HepG2 (cell line): ENCODE measurements around the gene GGA1. TPM values are rescaled to one million over a fixed set of nuclear protein-coding genes. Genes with fewer than 3 reads are reported as not detected.

Experiments used
- GFI1 ChIP-seq: sonication (generic); formaldehyde crosslinking; IDR thresholded peaks from 2 replicates; pipeline ENCODE4 v1.5.0; 2020; ENCODE audit warnings: missing genetic modification reagents, mild to moderate bottlenecking, borderline replicate concordance
- MIXL1 ChIP-seq: IDR thresholded peaks from 2 replicates; pipeline ENCODE4 v1.6.1; 2016
- NFIB ChIP-seq: sonication (generic); formaldehyde crosslinking; IDR thresholded peaks from 2 replicates; pipeline ENCODE4 v1.9.0; 2021; ENCODE audit warnings: missing genetic modification reagents, mild to moderate bottlenecking, borderline replicate concordance
- PITX1 ChIP-seq: sonication (generic); formaldehyde crosslinking; IDR thresholded peaks from 2 replicates; pipeline ENCODE4 v1.5.1; 2020; ENCODE audit warnings: mild to moderate bottlenecking, missing genetic modification reagents
- RXRB ChIP-seq: IDR thresholded peaks from 2 replicates; pipeline ENCODE4 v1.6.1; 2016; ENCODE audit warnings: borderline replicate concordance, missing genetic modification reagents, missing compliant biosample characterization
- YEATS4 ChIP-seq: sonication (generic); formaldehyde crosslinking; IDR thresholded peaks from 2 replicates; pipeline ENCODE4 v1.4.0; 2020; ENCODE audit warnings: missing genetic modification reagents, borderline replicate concordance
- ZNF749 ChIP-seq: sonication (generic); formaldehyde crosslinking; IDR thresholded peaks from 2 replicates; pipeline ENCODE4 v1.8.0; 2022; ENCODE audit warnings: mild to moderate bottlenecking, missing genetic modification reagents, moderate library complexity, borderline replicate concordance
- ZNF83 ChIP-seq: sonication (generic); formaldehyde crosslinking; IDR thresholded peaks from 2 replicates; pipeline ENCODE4 v1.4.0; 2020; ENCODE audit warnings: missing genetic modification reagents, mild to moderate bottlenecking, borderline replicate concordance
- polyA plus RNA-seq, 8 experiments: library from polyadenylated mRNA; depleted of rRNA in 3 of 8; stranded (reverse) in 7 of 8; unstranded in 1 of 8; fragments of >200 nt; fragmentation: Illumina TruSeq in 4 of 8; extraction: Trizol in 4 of 8; gene quantifications; 2 replicates each; pipeline versions ENCODE4 v1.2.1 to v1.2.3, GENCODE V29; 2011 to 2016; ENCODE audit warnings: low read depth in 4 of 8, missing spikeins in 1 of 8, mixed read lengths in 1 of 8; ENCODE audit not compliant: insufficient read depth in 1 of 8
- total RNA-seq, 5 experiments: library from RNA; depleted of rRNA; stranded (reverse); fragments of >200 nt; fragmentation: Illumina TruSeq; extraction: Trizol; gene quantifications; 2 replicates each; pipeline ENCODE4 v1.2.3, GENCODE V29; 2016; ENCODE audit warnings: low read depth in 1 of 5
- TF ChIP-seq, protein P1 (sequence below), 2 experiments: sonication (generic) in 1 of 2; formaldehyde crosslinking in 1 of 2; IDR thresholded peaks; 2 replicates each; pipeline versions ENCODE4 v1.6.1 to v1.9.0; 2014 to 2022; ENCODE audit warnings: antibody characterized with exemption in 1 of 2, borderline replicate concordance in 1 of 2, inconsistent platforms in 1 of 2, low read depth in 1 of 2, missing genetic modification reagents in 1 of 2
- TF ChIP-seq, protein P2 (sequence below): sonication (generic); formaldehyde crosslinking; IDR thresholded peaks from 2 replicates; pipeline ENCODE4 v1.5.1; 2020; ENCODE audit warnings: mild to moderate bottlenecking, moderate library complexity, missing genetic modification reagents
- TF ChIP-seq, protein P3 (sequence below): sonication (generic); formaldehyde crosslinking; IDR thresholded peaks from 2 replicates; pipeline ENCODE4 v1.4.0; 2020; ENCODE audit warnings: missing genetic modification reagents
- TF ChIP-seq, protein P4 (sequence below): sonication (generic); formaldehyde crosslinking; IDR thresholded peaks from 2 replicates; pipeline ENCODE4 v1.8.0; 2023; ENCODE audit warnings: mild to moderate bottlenecking, missing genetic modification reagents
- TF ChIP-seq, protein P5 (sequence below): IDR thresholded peaks from 2 replicates; pipeline ENCODE4 v1.6.1; 2016
- TF ChIP-seq, protein P6 (sequence below): conservative IDR thresholded peaks from 2 replicates; pipeline ENCODE4 v1.6.1; 2018; ENCODE audit warnings: missing genetic modification reagents

The GGA1 gene
- total and polyA plus RNA-seq, 2 of the 13 experiments (the other 11 are each of a cell fraction or from before 2014, with no cell fraction given), result 29.1 to 87.2 TPM

- TF ChIP-seq, protein P1, sequence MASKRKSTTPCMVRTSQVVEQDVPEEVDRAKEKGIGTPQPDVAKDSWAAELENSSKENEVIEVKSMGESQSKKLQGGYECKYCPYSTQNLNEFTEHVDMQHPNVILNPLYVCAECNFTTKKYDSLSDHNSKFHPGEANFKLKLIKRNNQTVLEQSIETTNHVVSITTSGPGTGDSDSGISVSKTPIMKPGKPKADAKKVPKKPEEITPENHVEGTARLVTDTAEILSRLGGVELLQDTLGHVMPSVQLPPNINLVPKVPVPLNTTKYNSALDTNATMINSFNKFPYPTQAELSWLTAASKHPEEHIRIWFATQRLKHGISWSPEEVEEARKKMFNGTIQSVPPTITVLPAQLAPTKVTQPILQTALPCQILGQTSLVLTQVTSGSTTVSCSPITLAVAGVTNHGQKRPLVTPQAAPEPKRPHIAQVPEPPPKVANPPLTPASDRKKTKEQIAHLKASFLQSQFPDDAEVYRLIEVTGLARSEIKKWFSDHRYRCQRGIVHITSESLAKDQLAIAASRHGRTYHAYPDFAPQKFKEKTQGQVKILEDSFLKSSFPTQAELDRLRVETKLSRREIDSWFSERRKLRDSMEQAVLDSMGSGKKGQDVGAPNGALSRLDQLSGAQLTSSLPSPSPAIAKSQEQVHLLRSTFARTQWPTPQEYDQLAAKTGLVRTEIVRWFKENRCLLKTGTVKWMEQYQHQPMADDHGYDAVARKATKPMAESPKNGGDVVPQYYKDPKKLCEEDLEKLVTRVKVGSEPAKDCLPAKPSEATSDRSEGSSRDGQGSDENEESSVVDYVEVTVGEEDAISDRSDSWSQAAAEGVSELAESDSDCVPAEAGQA (IDR thresholded peaks at IDR 0.05; ENCODE audit: low read depth), result 0 out of 2 replicates have a peak, but pooled peaks have one; percentile 11
- TF ChIP-seq, protein P1 (CRISPR knock-in tag; IDR thresholded peaks at IDR 0.05; ENCODE audit: borderline replicate concordance), result no peak
- TF ChIP-seq, protein P2, sequence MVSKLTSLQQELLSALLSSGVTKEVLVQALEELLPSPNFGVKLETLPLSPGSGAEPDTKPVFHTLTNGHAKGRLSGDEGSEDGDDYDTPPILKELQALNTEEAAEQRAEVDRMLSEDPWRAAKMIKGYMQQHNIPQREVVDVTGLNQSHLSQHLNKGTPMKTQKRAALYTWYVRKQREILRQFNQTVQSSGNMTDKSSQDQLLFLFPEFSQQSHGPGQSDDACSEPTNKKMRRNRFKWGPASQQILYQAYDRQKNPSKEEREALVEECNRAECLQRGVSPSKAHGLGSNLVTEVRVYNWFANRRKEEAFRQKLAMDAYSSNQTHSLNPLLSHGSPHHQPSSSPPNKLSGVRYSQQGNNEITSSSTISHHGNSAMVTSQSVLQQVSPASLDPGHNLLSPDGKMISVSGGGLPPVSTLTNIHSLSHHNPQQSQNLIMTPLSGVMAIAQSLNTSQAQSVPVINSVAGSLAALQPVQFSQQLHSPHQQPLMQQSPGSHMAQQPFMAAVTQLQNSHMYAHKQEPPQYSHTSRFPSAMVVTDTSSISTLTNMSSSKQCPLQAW (CRISPR knock-in tag), result no peak
- TF ChIP-seq RXRB (CRISPR knock-in tag), result 0 out of 2 replicates have a peak, but pooled peaks have one; percentile 19
- no peak for TF ChIP-seq MIXL1 (CRISPR knock-in tag)
- TF ChIP-seq, protein P3, sequence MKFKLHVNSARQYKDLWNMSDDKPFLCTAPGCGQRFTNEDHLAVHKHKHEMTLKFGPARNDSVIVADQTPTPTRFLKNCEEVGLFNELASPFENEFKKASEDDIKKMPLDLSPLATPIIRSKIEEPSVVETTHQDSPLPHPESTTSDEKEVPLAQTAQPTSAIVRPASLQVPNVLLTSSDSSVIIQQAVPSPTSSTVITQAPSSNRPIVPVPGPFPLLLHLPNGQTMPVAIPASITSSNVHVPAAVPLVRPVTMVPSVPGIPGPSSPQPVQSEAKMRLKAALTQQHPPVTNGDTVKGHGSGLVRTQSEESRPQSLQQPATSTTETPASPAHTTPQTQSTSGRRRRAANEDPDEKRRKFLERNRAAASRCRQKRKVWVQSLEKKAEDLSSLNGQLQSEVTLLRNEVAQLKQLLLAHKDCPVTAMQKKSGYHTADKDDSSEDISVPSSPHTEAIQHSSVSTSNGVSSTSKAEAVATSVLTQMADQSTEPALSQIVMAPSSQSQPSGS, result no peak
- TF ChIP-seq, protein P4, sequence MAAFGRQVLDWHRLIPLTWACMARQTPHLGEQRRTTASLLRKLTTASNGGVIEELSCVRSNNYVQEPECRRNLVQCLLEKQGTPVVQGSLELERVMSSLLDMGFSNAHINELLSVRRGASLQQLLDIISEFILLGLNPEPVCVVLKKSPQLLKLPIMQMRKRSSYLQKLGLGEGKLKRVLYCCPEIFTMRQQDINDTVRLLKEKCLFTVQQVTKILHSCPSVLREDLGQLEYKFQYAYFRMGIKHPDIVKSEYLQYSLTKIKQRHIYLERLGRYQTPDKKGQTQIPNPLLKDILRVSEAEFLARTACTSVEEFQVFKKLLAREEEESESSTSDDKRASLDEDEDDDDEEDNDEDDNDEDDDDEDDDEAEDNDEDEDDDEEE (CRISPR knock-in tag), result 0 out of 2 replicates have a peak, but pooled peaks have one; percentile 23
- 0 out of 2 replicates have a peak, but pooled peaks have one; percentile 22 for TF ChIP-seq YEATS4 (CRISPR knock-in tag)
- TF ChIP-seq PITX1 (CRISPR knock-in tag), result 0 out of 2 replicates have a peak, but pooled peaks have one; percentile 26
- TF ChIP-seq GFI1 (CRISPR knock-in tag), result peak; percentile 51; the same call in 1 of the 2 replicates
- no peak for TF ChIP-seq ZNF749 (CRISPR knock-in tag)
- TF ChIP-seq, protein P5, sequence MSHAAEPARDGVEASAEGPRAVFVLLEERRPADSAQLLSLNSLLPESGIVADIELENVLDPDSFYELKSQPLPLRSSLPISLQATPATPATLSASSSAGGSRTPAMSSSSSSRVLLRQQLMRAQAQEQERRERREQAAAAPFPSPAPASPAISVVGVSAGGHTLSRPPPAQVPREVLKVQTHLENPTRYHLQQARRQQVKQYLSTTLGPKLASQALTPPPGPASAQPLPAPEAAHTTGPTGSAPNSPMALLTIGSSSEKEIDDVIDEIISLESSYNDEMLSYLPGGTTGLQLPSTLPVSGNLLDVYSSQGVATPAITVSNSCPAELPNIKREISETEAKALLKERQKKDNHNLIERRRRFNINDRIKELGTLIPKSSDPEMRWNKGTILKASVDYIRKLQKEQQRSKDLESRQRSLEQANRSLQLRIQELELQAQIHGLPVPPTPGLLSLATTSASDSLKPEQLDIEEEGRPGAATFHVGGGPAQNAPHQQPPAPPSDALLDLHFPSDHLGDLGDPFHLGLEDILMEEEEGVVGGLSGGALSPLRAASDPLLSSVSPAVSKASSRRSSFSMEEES, result 0 out of 2 replicates have a peak, but pooled peaks have one; percentile 9
- no peak for TF ChIP-seq NFIB
- TF ChIP-seq, protein P6, sequence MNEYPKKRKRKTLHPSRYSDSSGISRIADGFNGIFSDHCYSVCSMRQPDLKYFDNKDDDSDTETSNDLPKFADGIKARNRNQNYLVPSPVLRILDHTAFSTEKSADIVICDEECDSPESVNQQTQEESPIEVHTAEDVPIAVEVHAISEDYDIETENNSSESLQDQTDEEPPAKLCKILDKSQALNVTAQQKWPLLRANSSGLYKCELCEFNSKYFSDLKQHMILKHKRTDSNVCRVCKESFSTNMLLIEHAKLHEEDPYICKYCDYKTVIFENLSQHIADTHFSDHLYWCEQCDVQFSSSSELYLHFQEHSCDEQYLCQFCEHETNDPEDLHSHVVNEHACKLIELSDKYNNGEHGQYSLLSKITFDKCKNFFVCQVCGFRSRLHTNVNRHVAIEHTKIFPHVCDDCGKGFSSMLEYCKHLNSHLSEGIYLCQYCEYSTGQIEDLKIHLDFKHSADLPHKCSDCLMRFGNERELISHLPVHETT (CRISPR knock-in tag), result 0 out of 2 replicates have a peak, but pooled peaks have one; percentile 10
- no peak for TF ChIP-seq ZNF83
Measured at GRCh38 chr22:37676736-37677492, 68.3 kb downstream of the GGA1 start (continued).
